Endothelial cell of umbilical vein (primary cell): ENCODE data around the gene NCAPG. TPM values are rescaled to one million over a fixed set of nuclear protein-coding genes. Genes with fewer than 3 reads are reported as not detected.

ENCODE experiments used
- BruUV-seq: library from RNA; stranded (reverse); fragments of 400-500 nt; replicated peaks from 2 replicates; lab custom pipeline; 2021; lab: Mats Ljungman, UMichigan
- CTCF ChIA-PET: fragments of 300-600, 350-600 bp; sonication (Branson Sonifier 250); formaldehyde crosslinking; loops from one replicate; lab custom pipeline; 2021; ENCODE audit warnings: antibody characterized with exemption, inconsistent platforms; lab: Charles Lee
- POLR2A ChIA-PET: fragments of 300-600, 350-600 bp; sonication (Branson Sonifier 250); formaldehyde crosslinking; loops from one replicate; lab custom pipeline; 2021; ENCODE audit warnings: antibody characterized with exemption, inconsistent platforms; lab: Charles Lee
- DNase-seq: peaks from one replicate; pipeline ENCODE4 v3.0.0-alpha.2; 2011; ENCODE audit warnings: low read depth, low spot score
- FAIRE-seq: peaks from 2 replicates; lab custom pipeline; 2011; peaks lifted over from hg19 to GRCh38; lab: Jason Lieb, UNC
- H2AFZ ChIP-seq: 2 replicates; pipeline ENCODE4 v1.6.0; 2012; ENCODE audit warnings: low read depth, low read length, control low read depth, inconsistent platforms
- H3K27ac ChIP-seq: 2 replicates; pipeline ENCODE4 v1.5.1; 2011; ENCODE audit warnings: low read depth, mild to moderate bottlenecking, control low read depth, low read length, moderate library complexity; ENCODE audit not compliant: insufficient read depth
- H3K27me3 ChIP-seq, 2 experiments: 2 replicates each; pipeline versions ENCODE4 v1.6.0 to v1.6.1; 2011; ENCODE audit warnings: low read length in 2 of 2, mixed read lengths in 1 of 2; ENCODE audit not compliant: control insufficient read depth in 2 of 2, insufficient read depth in 2 of 2
- H3K36me3 ChIP-seq, 2 experiments: 2 replicates in 1 of 2; 3 replicates in 1 of 2; pipeline ENCODE4 v1.5.1; 2011; ENCODE audit warnings: low read length in 2 of 2, mild to moderate bottlenecking in 1 of 2, moderate library complexity in 1 of 2; ENCODE audit not compliant: control insufficient read depth in 2 of 2, insufficient read depth in 2 of 2; ENCODE audit errors: extremely low read depth in 1 of 2
- H3K4me1 ChIP-seq: 3 replicates; pipeline ENCODE4 v1.5.1; 2011; ENCODE audit warnings: mild to moderate bottlenecking, low read length; ENCODE audit not compliant: control insufficient read depth, insufficient read depth; ENCODE audit errors: extremely low read depth
- H3K4me2 ChIP-seq: 2 replicates; pipeline ENCODE4 v1.6.1; 2011; ENCODE audit warnings: low read length, control low read depth, mixed read lengths; ENCODE audit not compliant: insufficient read depth
- H3K4me3 ChIP-seq, 3 experiments: fragments of 200-600 bp in 1 of 3; sonication (generic), shearing (Covaris generic) in 1 of 3; replicated peaks in 1 of 3; 2 replicates each; pipeline ENCODE4 v1.5.1; 2011 to 2016; ENCODE audit warnings: control low read depth in 3 of 3, low read length in 3 of 3, mild to moderate bottlenecking in 2 of 3, inconsistent platforms in 1 of 3, low read depth in 1 of 3, moderate library complexity in 1 of 3; ENCODE audit not compliant: insufficient read depth in 1 of 3
- H3K79me2 ChIP-seq: 2 replicates; pipeline ENCODE4 v1.6.0; 2012; ENCODE audit warnings: low read length, inconsistent platforms; ENCODE audit not compliant: control insufficient read depth, insufficient read depth
- H3K9ac ChIP-seq: replicated peaks from 2 replicates; pipeline ENCODE3; 2011; ENCODE audit warnings: low read length, control low read depth; ENCODE audit not compliant: insufficient read depth; ENCODE audit errors: extremely low read depth
- H3K9me1 ChIP-seq: replicated peaks from 3 replicates; pipeline ENCODE4 v1.6.0; 2011; ENCODE audit warnings: mild to moderate bottlenecking, low read length; ENCODE audit not compliant: control insufficient read depth, insufficient read depth; ENCODE audit errors: extremely low read depth
- H3K9me3 ChIP-seq: replicated peaks from 2 replicates; pipeline ENCODE4 v1.5.1; 2012; ENCODE audit warnings: low read length, inconsistent platforms; ENCODE audit not compliant: control insufficient read depth, insufficient read depth
- H4K20me1 ChIP-seq: replicated peaks from 2 replicates; pipeline ENCODE3; 2011; ENCODE audit warnings: mild to moderate bottlenecking, low read length; ENCODE audit not compliant: control insufficient read depth, insufficient read depth; ENCODE audit errors: extremely low read depth
- CTCF ChIP-seq, 2 donors: IDR thresholded peaks; 1 replicate in 1 of 2; 2 replicates in 1 of 2; pipeline ENCODE4 v1.5.1; 2011; ENCODE audit warnings: low read length in 2 of 2, mild to moderate bottlenecking in 2 of 2, moderate library complexity in 2 of 2, control low read depth in 1 of 2, inconsistent platforms in 1 of 2, low read depth in 1 of 2; ENCODE audit not compliant: insufficient read depth in 1 of 2; ENCODE audit errors: extremely low read depth in 1 of 2
- EZH2 ChIP-seq: IDR thresholded peaks from 2 replicates; pipeline ENCODE4 v1.6.1; 2012; ENCODE audit warnings: borderline replicate concordance, low read depth, mild to moderate bottlenecking, moderate library complexity, low read length, inconsistent platforms; ENCODE audit not compliant: severe bottlenecking
- FOS ChIP-seq: IDR thresholded peaks from 2 replicates; pipeline ENCODE4 v1.6.1; 2011; ENCODE audit warnings: mild to moderate bottlenecking, low read length, moderate library complexity, borderline replicate concordance; ENCODE audit not compliant: insufficient read depth
- GATA2 ChIP-seq: IDR thresholded peaks from 2 replicates; pipeline ENCODE4 v1.7.0; 2011; ENCODE audit warnings: low read depth, mild to moderate bottlenecking, moderate library complexity, mixed read lengths, low read length; ENCODE audit not compliant: insufficient read length, insufficient read depth
- JUN ChIP-seq: IDR thresholded peaks from 2 replicates; pipeline ENCODE4 v1.6.1; 2011; ENCODE audit warnings: borderline replicate concordance, low read depth; ENCODE audit not compliant: insufficient read length, insufficient read depth
- MAX ChIP-seq: IDR thresholded peaks from 2 replicates; pipeline ENCODE4 v1.6.1; 2011; ENCODE audit not compliant: insufficient read depth, insufficient read length
- MYC ChIP-seq: IDR thresholded peaks from one replicate; pipeline ENCODE4 v1.6.1; 2011; ENCODE audit warnings: mild to moderate bottlenecking, low read depth, low read length
- POLR2A ChIP-seq: IDR thresholded peaks from 2 replicates; pipeline ENCODE4 v1.6.1; 2012; ENCODE audit warnings: low read depth, mild to moderate bottlenecking, control low read depth, low read length
- POLR2AphosphoS5 ChIP-seq: IDR thresholded peaks from 2 replicates; pipeline ENCODE4 v1.6.1; 2012; ENCODE audit warnings: low read depth, mild to moderate bottlenecking, control low read depth, low read length, moderate library complexity; ENCODE audit not compliant: insufficient read depth
- dilution Hi-C: fragments of 300-500 bp; cut with MboI; formaldehyde crosslinking; loops from one replicate; pipeline ENCODE4 v1.15.0; 2019; ENCODE audit warnings: low sequenced_read_pairs; ENCODE audit not compliant: extremely low pct_ligation_motif_present
- intact Hi-C: fragments of 100-400 bp; cut with micrococcal nuclease; formaldehyde crosslinking; loops from one replicate; pipeline ENCODE4 v1.10.0; 2022
- polyA plus RNA-seq, 4 experiments: library from polyadenylated mRNA; depleted of rRNA in 3 of 4; stranded (reverse) in 3 of 4; unstranded in 1 of 4; fragments of >200 nt; gene quantifications; 2 replicates each; pipeline versions ENCODE4 v1.2.1 to v1.2.3, GENCODE V29; 2011 to 2012; ENCODE audit warnings: missing spikeins in 1 of 4
- total RNA-seq: library from RNA; stranded (reverse); gene quantifications from 2 replicates; pipeline ENCODE4 v1.2.3, GENCODE V29; 2021

Gene NCAPG
- total and polyA plus RNA-seq, 2 donors (not counting 3 experiments of a cell fraction or from before 2014, with no cell fraction given), result 11.6 to 66.4 TPM

GRCh38 chr4:17889692-17890091 lies 78.9 kb downstream of the NCAPG start:
- no peak overlapping the region for H3K9ac ChIP-seq
- H3K9me1 ChIP-seq, result no peaks in the 10 kb centered on the region
- TF ChIP-seq FOS (no peak), MAX (no peak), EZH2 (no peak), POLR2A (no peak), MYC (no peak), GATA2 (no peak), POLR2AphosphoS5 (no peak), CTCF (IDR thresholded peaks at IDR 0.05; ENCODE audit: extremely low read depth in 1 of 2, insufficient read depth in 1 of 2, low read depth in 1 of 2, low read length in 2 of 2) (no peak), JUN (no peak)
- H3K79me2 ChIP-seq, result no peaks in the 10 kb centered on the region
- dilution Hi-C loops, result no loop called here
- no peak overlapping the region for H2AFZ ChIP-seq
- POLR2A ChIA-PET, result no interaction called here
- CTCF ChIA-PET, result no interaction called here
- H3K4me1 ChIP-seq, result no peaks in the 10 kb centered on the region
- FAIRE-seq (no peak), DNase-seq (no peak)
- no peaks in the 10 kb centered on the region for H3K9me3 ChIP-seq
- no peak overlapping the region for H3K4me2 ChIP-seq
- H3K36me3 ChIP-seq, result no peaks in the 10 kb centered on the region
- no peaks in the 10 kb centered on the region for H4K20me1 ChIP-seq
- H3K27ac ChIP-seq, result no peak overlapping the region
- intact Hi-C loops, result no loop called here
- H3K4me3 ChIP-seq, result no peak overlapping the region
- no TSS peak for BruUV-seq
- no peaks in the 10 kb centered on the region for H3K27me3 ChIP-seq
